HCT116 (cell line): Measurements from ENCODE around the gene IARS1. TPM values are rescaled to one million over a fixed set of nuclear protein-coding genes. Genes with fewer than 3 reads are reported as not detected.
A peak's percentile ranks its signal among the peaks of the same experiment; 100 is the strongest.

Experiments used
- ATAC-seq: fragments of 200-7000 bp; cut with Tn5 transposase; 2 replicates; pipeline ENCODE4 v1.9.1; 2020; ENCODE audit warnings: mild to moderate bottlenecking, moderate library complexity
- BruUV-seq: library from RNA; stranded (reverse); fragments of 400-500 nt; replicated peaks from 2 replicates; lab custom pipeline; 2021; lab: Mats Ljungman, UMichigan
- CTCF ChIA-PET: fragments of 300-600 bp; sonication (Branson Sonifier 250); formaldehyde crosslinking; loops from one replicate; lab custom pipeline; 2021; ENCODE audit warnings: antibody characterized with exemption; lab: Charles Lee
- POLR2A ChIA-PET: fragments of 300-600, 350-600 bp; sonication (Branson Sonifier 250); formaldehyde crosslinking; loops from one replicate; lab custom pipeline; 2021; ENCODE audit warnings: antibody characterized with exemption; lab: Charles Lee
- RAD21 ChIA-PET, 2 experiments: fragments of 300-600 bp; sonication (Branson Sonifier 250); formaldehyde crosslinking; loops; one replicate each; lab custom pipeline; 2023; ENCODE audit warnings: low total read pairs in 2 of 2; ENCODE audit not compliant: uncharacterized antibody in 2 of 2, unreplicated experiment in 2 of 2, low non-redundant PET in 1 of 2; lab: Charles Lee
- DNase-seq: peaks from one replicate; pipeline ENCODE4 v3.0.0-alpha.2; 2010; ENCODE audit warnings: low read depth, low spot score
- H2AFZ ChIP-seq: fragments of 200-600 bp; shearing (Covaris generic), sonication (generic); 2 replicates; pipeline ENCODE4 v1.6.1; 2017; ENCODE audit warnings: low read depth, mixed run types, mixed read lengths, antibody characterized with exemption, low read length; ENCODE audit not compliant: poor library complexity, severe bottlenecking
- H3K27ac ChIP-seq: 2 replicates; pipeline ENCODE4 v1.5.1; 2012; ENCODE audit warnings: low read depth, low read length
- H3K27me3 ChIP-seq: fragments of 200-600 bp; sonication (generic); 2 replicates; pipeline ENCODE4 v1.6.1; 2016; ENCODE audit warnings: mixed run types, low read length, mixed read lengths; ENCODE audit not compliant: insufficient read depth
- H3K36me3 ChIP-seq, 2 experiments: fragments of 200-500 bp in 1 of 2; fragments of 200-600 bp in 1 of 2; sonication (Bioruptor generic) in 1 of 2; sonication (generic) in 1 of 2; 2 replicates each; pipeline versions ENCODE4 v1.5.1 to v1.6.1; 2014 to 2016; ENCODE audit warnings: low read length in 2 of 2, inconsistent platforms in 1 of 2, mixed read lengths in 1 of 2, mixed run types in 1 of 2; ENCODE audit not compliant: insufficient read depth in 2 of 2, control insufficient read depth in 1 of 2
- H3K4me1 ChIP-seq, 2 experiments: fragments of 200-600 bp in 1 of 2; sonication (generic) in 1 of 2; 2 replicates each; pipeline versions ENCODE4 v1.5.1 to v1.6.1; 2012 to 2017; ENCODE audit warnings: low read length in 2 of 2, inconsistent platforms in 1 of 2, mild to moderate bottlenecking in 1 of 2, mixed read lengths in 1 of 2, mixed run types in 1 of 2, moderate library complexity in 1 of 2; ENCODE audit not compliant: insufficient read depth in 2 of 2, control insufficient read depth in 1 of 2
- H3K4me2 ChIP-seq: fragments of 200-600 bp; sonication (generic); 2 replicates; pipeline ENCODE4 v1.6.1; 2017; ENCODE audit warnings: mixed run types, low read length, mixed read lengths
- H3K4me3 ChIP-seq, 2 experiments: fragments of 200-600 bp in 1 of 2; sonication (generic) in 1 of 2; replicated peaks in 1 of 2; 2 replicates each; pipeline ENCODE4 v1.5.1; 2011 to 2016; ENCODE audit warnings: low read length in 2 of 2, control low read depth in 1 of 2, low read depth in 1 of 2, mild to moderate bottlenecking in 1 of 2, mixed read lengths in 1 of 2, mixed run types in 1 of 2
- H3K79me2 ChIP-seq: fragments of 200-600 bp; sonication (generic); 2 replicates; pipeline ENCODE4 v1.6.1; 2017; ENCODE audit warnings: mild to moderate bottlenecking, mixed run types, low read length, moderate library complexity, mixed read lengths; ENCODE audit not compliant: insufficient read depth
- H3K9ac ChIP-seq: fragments of 200-600 bp; sonication (generic); 2 replicates; pipeline ENCODE4 v1.6.1; 2016; ENCODE audit warnings: low read length, mixed read lengths
- H3K9me2 ChIP-seq: fragments of 200-600 bp; sonication (generic), shearing (Covaris generic); 2 replicates; pipeline ENCODE4 v1.6.1; 2017; ENCODE audit warnings: mixed run types, mild to moderate bottlenecking, moderate library complexity; ENCODE audit not compliant: insufficient read depth
- H3K9me3 ChIP-seq, 2 experiments: fragments of 200-500 bp in 1 of 2; fragments of 200-600 bp in 1 of 2; sonication (Bioruptor generic) in 1 of 2; sonication (generic) in 1 of 2; 2 replicates each; pipeline ENCODE4 v1.6.1; 2014 to 2017; ENCODE audit warnings: low read length in 2 of 2, mixed read lengths in 2 of 2, inconsistent platforms in 1 of 2, low read depth in 1 of 2, mild to moderate bottlenecking in 1 of 2, mixed run types in 1 of 2, moderate library complexity in 1 of 2; ENCODE audit not compliant: control insufficient read depth in 1 of 2, insufficient read depth in 1 of 2
- H4K20me1 ChIP-seq: fragments of 200-600 bp; sonication (generic), shearing (Covaris generic); 2 replicates; pipeline ENCODE4 v1.6.1; 2017; ENCODE audit warnings: mixed run types, mild to moderate bottlenecking, moderate library complexity; ENCODE audit not compliant: insufficient read depth
- CEBPB ChIP-seq: IDR thresholded peaks from 2 replicates; pipeline ENCODE4 v1.6.1; 2012; ENCODE audit warnings: low read depth
- FOSL1 ChIP-seq: IDR thresholded peaks from 2 replicates; pipeline ENCODE4 v1.6.1; 2012; ENCODE audit warnings: low read depth
- REST ChIP-seq: IDR thresholded peaks from 2 replicates; pipeline ENCODE4 v1.6.1; 2012; ENCODE audit warnings: low read depth
- SIN3A ChIP-seq: IDR thresholded peaks from 2 replicates; pipeline ENCODE4 v1.6.1; 2012; ENCODE audit warnings: low read depth
- SRF ChIP-seq: IDR thresholded peaks from 2 replicates; pipeline ENCODE4 v1.6.1; 2012; ENCODE audit warnings: low read depth
- TCF7L2 ChIP-seq: IDR thresholded peaks from 2 replicates; pipeline ENCODE4 v1.7.0; 2011; ENCODE audit warnings: borderline replicate concordance, inconsistent platforms; ENCODE audit not compliant: insufficient read depth, insufficient read length; ENCODE audit errors: extremely low read depth
- ZFX ChIP-seq: fragments of 450-650 bp; IDR thresholded peaks from 2 replicates; pipeline ENCODE4 v1.6.1; 2017
- intact Hi-C: fragments of 100-400 bp; cut with micrococcal nuclease; formaldehyde crosslinking; loops from 2 replicates; pipeline ENCODE4 v1.10.0; 2022
- total RNA-seq: library from RNA; stranded (reverse); gene quantifications from one replicate; pipeline ENCODE4 v1.2.1, GENCODE V29; 2021; ENCODE audit not compliant: unreplicated experiment

Gene IARS1
- total RNA-seq, 1 experiment from 2014 or later: 279 TPM

- Histone ChIP-seq H3K79me2 (peaks cover 70% of the 10 kb centered on the region), H2AFZ (no peak overlapping the region), H3K4me2 (peak overlapping the region; percentile 86), H3K4me3 (peak overlapping the region; percentile 73 to 92), H3K36me3 (peaks cover 14 to 41% of the 10 kb centered on the region in 2 experiments), H3K9me3 (no peaks in the 10 kb centered on the region), H3K27me3 (no peaks in the 10 kb centered on the region), H3K9ac (peak overlapping the region; percentile 86), H3K9me2 (no peaks in the 10 kb centered on the region), H3K27ac (peak overlapping the region; percentile 60; the same call in 1 of the 2 replicates), H4K20me1 (peaks cover 16% of the 10 kb centered on the region; the same call in 1 of the 2 replicates), H3K4me1 (peaks cover 6 to 22% of the 10 kb centered on the region in 2 experiments; a peak in 3 of 4 replicates)
- POLR2A ChIA-PET: interaction anchor here (0.7 to 1.1 kb wide), 2 partner anchors 15 to 19 kb away, joined by 3 read pairs; no protein-coding TSS in a partner anchor
- no peak for ATAC-seq
- no peak for DNase-seq
- intact Hi-C loops: no loop called here
- RAD21 ChIA-PET: interaction anchor here in 1 of 2 experiments (0.6 kb wide), 1 partner anchor 153 kb away, joined by 3 read pairs; no protein-coding TSS in a partner anchor
- CTCF ChIA-PET: no interaction called here
- no TSS peak for BruUV-seq
- TF ChIP-seq REST: no peak
- no peak for TF ChIP-seq ZFX
- TF ChIP-seq SIN3A: no peak
- no peak for TF ChIP-seq CEBPB
- no peak for TF ChIP-seq FOSL1
- no peak for TF ChIP-seq TCF7L2
- no peak for TF ChIP-seq SRF
These were observed 991 bp downstream of the IARS1 start for GRCh38 chr9:92292338-92293074.
